Smooth muscle cell (in vitro differentiated cells): Measurements from ENCODE around the gene C2CD5. TPM values are rescaled to one million over a fixed set of nuclear protein-coding genes. Genes with fewer than 3 reads are reported as not detected.

Experiments used
- DNase-seq: peaks from one replicate; lab custom pipeline; 2025; ENCODE audit not compliant: unreplicated experiment; lab: John Stamatoyannopoulos, UW
- H2AFZ ChIP-seq: fragments of 200-600 bp; sonication (generic); 2 replicates; pipeline ENCODE4 v1.6.0; 2016; ENCODE audit warnings: antibody characterized with exemption, low read depth, mild to moderate bottlenecking
- H3F3A ChIP-seq: fragments of 200-600 bp; sonication (generic); 2 replicates; pipeline ENCODE4 v1.6.0; 2017; ENCODE audit warnings: antibody characterized with exemption, low read depth
- H3K27ac ChIP-seq: fragments of 200-600 bp; sonication (generic); 2 replicates; pipeline ENCODE4 v1.5.1; 2016; ENCODE audit warnings: low read depth, mild to moderate bottlenecking
- H3K27me3 ChIP-seq: fragments of 200-600 bp; sonication (generic); 2 replicates; pipeline ENCODE4 v1.6.1; 2016; ENCODE audit warnings: low read depth, mild to moderate bottlenecking
- H3K36me3 ChIP-seq: fragments of 200-600 bp; sonication (generic); 2 replicates; pipeline ENCODE4 v1.5.1; 2016; ENCODE audit warnings: low read depth
- H3K4me1 ChIP-seq: fragments of 200-600 bp; sonication (generic); 2 replicates; pipeline ENCODE4 v1.5.1; 2016; ENCODE audit warnings: low read depth
- H3K4me2 ChIP-seq: fragments of 200-600 bp; sonication (generic); 2 replicates; pipeline ENCODE4 v1.6.0; 2016; ENCODE audit warnings: mild to moderate bottlenecking
- H3K4me3 ChIP-seq: fragments of 200-600 bp; sonication (generic); 2 replicates; pipeline ENCODE4 v1.5.1; 2016; ENCODE audit warnings: mild to moderate bottlenecking
- H3K79me2 ChIP-seq: fragments of 200-600 bp; sonication (generic); 2 replicates; pipeline ENCODE4 v1.6.0; 2016; ENCODE audit warnings: low read depth, mild to moderate bottlenecking
- H3K9ac ChIP-seq: fragments of 200-600 bp; sonication (generic); 2 replicates; pipeline ENCODE4 v1.6.0; 2016; ENCODE audit warnings: low read depth
- H3K9me3 ChIP-seq: fragments of 200-600 bp; sonication (generic); replicated peaks from 2 replicates; pipeline ENCODE4 v1.5.1; 2016; ENCODE audit warnings: low read depth
- H4K20me1 ChIP-seq: fragments of 200-600 bp; sonication (generic); 2 replicates; pipeline ENCODE4 v1.6.0; 2016; ENCODE audit warnings: low read depth
- WGBS: methylation state at CpG from one replicate; pipeline ENCODE4 v1.1.7; 2016; ENCODE audit warnings: low lambda C conversion rate; 5-methylcytosine and 5-hydroxymethylcytosine counted together
- polyA plus RNA-seq: library from polyadenylated mRNA; unstranded; fragments of >200 nt; fragmentation: Nextera tagmentation; extraction: Ambion mirVana; gene quantifications from 2 replicates; pipeline ENCODE4 v1.2.1, GENCODE V29; 2016
- total RNA-seq: library from RNA; depleted of rRNA; stranded (reverse); fragments of >200 nt; gene quantifications from 2 replicates; pipeline ENCODE4 v1.2.3, GENCODE V29; 2014
- TF ChIP-seq, protein P1 (sequence below): fragments of 200-600 bp; sonication (generic); IDR thresholded peaks from 2 replicates; pipeline ENCODE4 v1.5.1; 2017; ENCODE audit warnings: borderline replicate concordance, mild to moderate bottlenecking, antibody characterized with exemption; ENCODE audit not compliant: insufficient read depth, poor library complexity, severe bottlenecking

C2CD5 gene
- total and polyA plus RNA-seq, 2 experiments from 2014 or later: 6.4 to 13.2 TPM

DNA sequence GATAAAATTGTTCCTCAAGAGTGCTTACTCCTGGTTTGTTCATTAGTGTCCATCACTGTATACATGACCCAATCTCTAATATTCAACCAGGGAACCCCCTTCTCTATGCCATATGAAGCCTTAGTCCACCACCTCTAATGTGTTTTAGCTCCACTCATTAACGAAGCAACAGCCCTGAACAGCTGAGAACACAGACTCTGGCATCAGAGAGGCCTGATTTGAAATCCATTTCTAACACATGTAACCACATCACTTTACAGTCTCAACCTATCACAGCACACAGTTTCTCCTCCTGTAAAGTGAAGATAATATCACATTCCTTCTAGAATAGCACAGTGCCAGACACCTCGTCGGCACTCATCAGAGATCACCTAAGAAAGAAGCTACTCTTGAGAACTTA is 64.3 kb downstream of the C2CD5 start:
- no peaks in the 10 kb centered on the region for H3K36me3 ChIP-seq
- H3F3A ChIP-seq: no peaks in the 10 kb centered on the region
- no peak overlapping the region for H2AFZ ChIP-seq
- no peaks in the 10 kb centered on the region for H3K27me3 ChIP-seq
- H4K20me1 ChIP-seq: no peaks in the 10 kb centered on the region
- H3K4me2 ChIP-seq: no peak overlapping the region
- no peak for DNase-seq
- no peaks in the 10 kb centered on the region for H3K79me2 ChIP-seq
- H3K9me3 ChIP-seq: no peaks in the 10 kb centered on the region
- WGBS: 70% methylated on average over 3 of the region's 3 CpGs
- H3K27ac ChIP-seq: no peak overlapping the region
- TF ChIP-seq, protein P1, sequence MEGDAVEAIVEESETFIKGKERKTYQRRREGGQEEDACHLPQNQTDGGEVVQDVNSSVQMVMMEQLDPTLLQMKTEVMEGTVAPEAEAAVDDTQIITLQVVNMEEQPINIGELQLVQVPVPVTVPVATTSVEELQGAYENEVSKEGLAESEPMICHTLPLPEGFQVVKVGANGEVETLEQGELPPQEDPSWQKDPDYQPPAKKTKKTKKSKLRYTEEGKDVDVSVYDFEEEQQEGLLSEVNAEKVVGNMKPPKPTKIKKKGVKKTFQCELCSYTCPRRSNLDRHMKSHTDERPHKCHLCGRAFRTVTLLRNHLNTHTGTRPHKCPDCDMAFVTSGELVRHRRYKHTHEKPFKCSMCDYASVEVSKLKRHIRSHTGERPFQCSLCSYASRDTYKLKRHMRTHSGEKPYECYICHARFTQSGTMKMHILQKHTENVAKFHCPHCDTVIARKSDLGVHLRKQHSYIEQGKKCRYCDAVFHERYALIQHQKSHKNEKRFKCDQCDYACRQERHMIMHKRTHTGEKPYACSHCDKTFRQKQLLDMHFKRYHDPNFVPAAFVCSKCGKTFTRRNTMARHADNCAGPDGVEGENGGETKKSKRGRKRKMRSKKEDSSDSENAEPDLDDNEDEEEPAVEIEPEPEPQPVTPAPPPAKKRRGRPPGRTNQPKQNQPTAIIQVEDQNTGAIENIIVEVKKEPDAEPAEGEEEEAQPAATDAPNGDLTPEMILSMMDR: no peak
- no peak overlapping the region for H3K4me3 ChIP-seq
- H3K9ac ChIP-seq: no peak overlapping the region
- no peaks in the 10 kb centered on the region for H3K4me1 ChIP-seq

DNA sequence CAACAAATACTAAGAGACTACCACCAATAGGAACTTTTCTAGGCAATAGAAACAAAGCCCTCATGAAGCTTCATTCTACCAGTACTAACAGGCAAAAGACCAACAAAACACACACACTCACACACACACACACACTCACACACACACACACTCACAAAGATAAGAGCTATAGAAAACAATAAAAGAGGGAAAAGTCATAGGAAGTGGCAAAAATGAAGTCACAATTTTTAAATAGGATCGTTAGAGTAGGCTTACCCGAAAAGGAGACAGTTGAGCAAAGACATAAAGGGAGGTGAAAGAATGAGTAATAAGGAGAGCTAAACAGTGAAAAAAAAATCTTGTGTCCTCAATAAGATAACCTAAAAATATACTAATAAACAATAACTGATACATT is 66.5 kb downstream of the C2CD5 start:
- Histone ChIP-seq H3K27ac (no peak overlapping the region), H3K4me1 (no peaks in the 10 kb centered on the region), H3K4me2 (no peak overlapping the region), H3K9me3 (no peaks in the 10 kb centered on the region), H3K79me2 (no peaks in the 10 kb centered on the region), H3K4me3 (no peak overlapping the region), H3K36me3 (no peaks in the 10 kb centered on the region), H3F3A (no peaks in the 10 kb centered on the region), H4K20me1 (no peaks in the 10 kb centered on the region), H3K27me3 (no peaks in the 10 kb centered on the region), H3K9ac (no peak overlapping the region), H2AFZ (no peak overlapping the region)
- TF ChIP-seq, protein P1: no peak
- WGBS: 92% methylated on average over 2 of the region's 2 CpGs
- DNase-seq: no peak

DNA sequence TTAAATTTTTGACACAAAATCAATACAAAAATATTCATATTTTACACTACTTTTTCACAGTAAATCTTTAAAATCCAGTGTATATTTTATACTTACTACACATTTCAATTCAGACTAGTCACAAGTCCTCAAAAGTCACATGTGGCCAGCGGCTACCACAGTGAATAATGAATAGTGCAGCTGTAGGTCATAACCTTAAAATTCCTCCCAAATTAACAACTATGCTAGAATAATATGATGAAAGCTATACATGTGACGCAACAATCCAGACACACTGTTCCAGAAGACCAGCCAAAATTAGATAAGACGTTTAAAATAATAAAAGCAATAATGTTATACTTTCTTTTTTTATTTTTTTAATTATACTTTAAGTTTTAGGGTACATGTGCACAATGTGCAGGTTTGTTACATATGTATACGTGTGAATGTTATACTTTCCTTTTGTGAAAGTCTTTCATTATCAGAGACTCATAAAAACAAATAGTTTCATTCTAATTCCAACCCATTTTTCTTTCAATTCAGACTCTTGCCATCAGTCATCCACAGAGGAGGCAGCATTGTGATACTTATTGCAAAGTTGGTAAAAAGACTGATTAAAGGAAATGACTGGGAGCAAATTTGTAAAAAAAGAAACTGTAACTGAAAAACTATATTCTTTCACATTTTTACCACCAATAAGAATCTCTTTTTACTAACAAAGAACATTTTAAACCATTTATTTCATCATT is 67.0 kb downstream of the C2CD5 start:
- no peak overlapping the region for H3K4me3 ChIP-seq
- no peaks in the 10 kb centered on the region for H3F3A ChIP-seq
- H2AFZ ChIP-seq: no peak overlapping the region
- no peak overlapping the region for H3K9ac ChIP-seq
- no peak overlapping the region for H3K4me2 ChIP-seq
- H3K27ac ChIP-seq: no peak overlapping the region
- no peaks in the 10 kb centered on the region for H3K27me3 ChIP-seq
- no peaks in the 10 kb centered on the region for H3K4me1 ChIP-seq
- 90% methylated on average over 4 of the region's 4 CpGs for WGBS
- DNase-seq: no peak
- H3K36me3 ChIP-seq: no peaks in the 10 kb centered on the region
- no peaks in the 10 kb centered on the region for H4K20me1 ChIP-seq
- TF ChIP-seq, protein P1: no peak
- no peaks in the 10 kb centered on the region for H3K79me2 ChIP-seq
- no peaks in the 10 kb centered on the region for H3K9me3 ChIP-seq

DNA sequence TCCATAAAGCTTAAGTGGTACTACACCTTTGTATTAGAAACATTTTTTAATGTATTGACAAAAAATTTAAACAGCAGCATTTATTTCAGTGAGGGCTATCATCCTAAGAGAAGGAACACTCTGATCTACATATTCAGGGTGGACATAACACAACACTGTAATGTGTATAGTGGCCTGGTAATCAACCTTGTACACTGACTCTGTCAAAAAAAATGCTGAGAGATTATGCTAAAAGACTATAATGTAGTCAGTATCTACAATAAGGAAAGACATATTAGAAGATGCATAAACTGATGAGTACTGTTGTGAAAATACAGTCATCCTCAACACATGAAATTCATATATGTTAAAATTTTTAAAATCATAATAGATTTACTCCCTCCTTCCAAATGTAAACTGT is 68.2 kb downstream of the C2CD5 start:
- Histone ChIP-seq H3K79me2 (no peaks in the 10 kb centered on the region), H2AFZ (no peak overlapping the region), H3K9me3 (no peaks in the 10 kb centered on the region), H3K4me1 (no peaks in the 10 kb centered on the region), H3K27ac (no peak overlapping the region), H3F3A (no peaks in the 10 kb centered on the region), H3K4me3 (no peak overlapping the region), H4K20me1 (no peaks in the 10 kb centered on the region), H3K27me3 (no peaks in the 10 kb centered on the region), H3K4me2 (no peak overlapping the region), H3K36me3 (no peaks in the 10 kb centered on the region), H3K9ac (no peak overlapping the region)
- no peak for DNase-seq
- TF ChIP-seq, protein P1: no peak
